ENCODE results near the gene PRKCD. TPM values are rescaled to one million over a fixed set of nuclear protein-coding genes. Genes with fewer than 3 reads are reported as not detected.

Gene PRKCD
- total RNA-seq, 1 donor from 2014 or later: 5.4 TPM

- H3K36me3 Mint-ChIP-seq (ENCODE audit: unreplicated experiment): no peaks in the 10 kb centered on the region
- H3K9me3 Mint-ChIP-seq (ENCODE audit: unreplicated experiment): peaks cover 5% of the 10 kb centered on the region
- no peak overlapping the region for H3K27ac Mint-ChIP-seq (ENCODE audit: unreplicated experiment)
- no peak for TF ChIP-seq CTCF (IDR thresholded peaks at IDR 0.05; ENCODE audit: partially characterized antibody, unreplicated experiment)
- DNase-seq: no peak
- no peaks in the 10 kb centered on the region for H3K27me3 Mint-ChIP-seq (ENCODE audit: unreplicated experiment)
- no peak overlapping the region for H3K4me3 Mint-ChIP-seq (ENCODE audit: unreplicated experiment)
- H3K4me1 Mint-ChIP-seq (ENCODE audit: low read depth, unreplicated experiment): peaks cover 3% of the 10 kb centered on the region
Observed at GRCh38 chr3:53224026-53224425, 63.0 kb downstream of the PRKCD start.

GRCh38 chr3:53224536-53224935, 63.5 kb downstream of the PRKCD start:
- H3K27me3 Mint-ChIP-seq (ENCODE audit: unreplicated experiment): no peaks in the 10 kb centered on the region
- no peak overlapping the region for H3K4me3 Mint-ChIP-seq (ENCODE audit: unreplicated experiment)
- peaks cover 5% of the 10 kb centered on the region for H3K9me3 Mint-ChIP-seq (ENCODE audit: unreplicated experiment)
- no peak for TF ChIP-seq CTCF (IDR thresholded peaks at IDR 0.05; ENCODE audit: partially characterized antibody, unreplicated experiment)
- H3K27ac Mint-ChIP-seq (ENCODE audit: unreplicated experiment): no peak overlapping the region
- DNase-seq: no peak
- no peaks in the 10 kb centered on the region for H3K36me3 Mint-ChIP-seq (ENCODE audit: unreplicated experiment)
- H3K4me1 Mint-ChIP-seq (ENCODE audit: low read depth, unreplicated experiment): peaks cover 3% of the 10 kb centered on the region

GRCh38 chr3:53225181-53225580, 64.2 kb downstream of the PRKCD start:
- no peaks in the 10 kb centered on the region for H3K27me3 Mint-ChIP-seq (ENCODE audit: unreplicated experiment)
- no peak for TF ChIP-seq CTCF (IDR thresholded peaks at IDR 0.05; ENCODE audit: partially characterized antibody, unreplicated experiment)
- H3K4me1 Mint-ChIP-seq (ENCODE audit: low read depth, unreplicated experiment): peaks cover 3% of the 10 kb centered on the region
- no peak overlapping the region for H3K27ac Mint-ChIP-seq (ENCODE audit: unreplicated experiment)
- no peak for DNase-seq
- peaks cover 5% of the 10 kb centered on the region for H3K9me3 Mint-ChIP-seq (ENCODE audit: unreplicated experiment)
- no peaks in the 10 kb centered on the region for H3K36me3 Mint-ChIP-seq (ENCODE audit: unreplicated experiment)
- H3K4me3 Mint-ChIP-seq (ENCODE audit: unreplicated experiment): no peak overlapping the region

GRCh38 chr3:53225651-53226050, 64.6 kb downstream of the PRKCD start:
- no peak for TF ChIP-seq CTCF (IDR thresholded peaks at IDR 0.05; ENCODE audit: partially characterized antibody, unreplicated experiment)
- Mint-ChIP-seq H3K27me3 (ENCODE audit: unreplicated experiment) (no peaks in the 10 kb centered on the region), H3K36me3 (ENCODE audit: unreplicated experiment) (no peaks in the 10 kb centered on the region), H3K9me3 (ENCODE audit: unreplicated experiment) (peaks cover 6% of the 10 kb centered on the region), H3K4me3 (ENCODE audit: unreplicated experiment) (no peak overlapping the region), H3K27ac (ENCODE audit: unreplicated experiment) (no peak overlapping the region), H3K4me1 (ENCODE audit: low read depth, unreplicated experiment) (peaks cover 3% of the 10 kb centered on the region)
- no peak for DNase-seq

- Mint-ChIP-seq H3K36me3 (ENCODE audit: unreplicated experiment) (no peaks in the 10 kb centered on the region), H3K27me3 (ENCODE audit: unreplicated experiment) (peaks cover under 1% of the 10 kb centered on the region), H3K9me3 (ENCODE audit: unreplicated experiment) (peaks cover 6% of the 10 kb centered on the region), H3K4me1 (ENCODE audit: low read depth, unreplicated experiment) (peaks cover 3% of the 10 kb centered on the region), H3K27ac (ENCODE audit: unreplicated experiment) (no peak overlapping the region), H3K4me3 (ENCODE audit: unreplicated experiment) (no peak overlapping the region)
- no peak for DNase-seq
- no peak for TF ChIP-seq CTCF (IDR thresholded peaks at IDR 0.05; ENCODE audit: partially characterized antibody, unreplicated experiment)
Observed at GRCh38 chr3:53226142-53226840, 65.3 kb downstream of the PRKCD start.
